Measurements from ENCODE around the gene ATP6V1B1.

ATP6V1B1 gene

GRCh38 chr2:70889716-70890037 lies 46.0 kb upstream of the ATP6V1B1 start:
- no peak for TF ChIP-seq CTCF (IDR thresholded peaks at IDR 0.05; ENCODE audit: insufficient read depth, low read depth, low read length, missing control alignments)
- no peak for DNase-seq (ENCODE audit: low read depth)
- H3K4me3 ChIP-seq (ENCODE audit: low read length) = no peak overlapping the region

- no peak for TF ChIP-seq CTCF (IDR thresholded peaks at IDR 0.05; ENCODE audit: insufficient read depth, low read depth, low read length, missing control alignments)
- DNase-seq (ENCODE audit: low read depth) = no peak
Measured at GRCh38 chr2:70890469-70891065, 45.1 kb upstream of the ATP6V1B1 start.

GRCh38 chr2:70891572-70892357 lies 43.9 kb upstream of the ATP6V1B1 start:
- no peak for TF ChIP-seq CTCF (IDR thresholded peaks at IDR 0.05; ENCODE audit: insufficient read depth, low read depth, low read length, missing control alignments)
- DNase-seq (ENCODE audit: low read depth) = no peak
- H3K4me3 ChIP-seq (ENCODE audit: low read length) = no peak overlapping the region

More at GRCh38 chr2:70890469-70891065, 45.1 kb upstream of the ATP6V1B1 start:
- no peak overlapping the region for H3K4me3 ChIP-seq (ENCODE audit: low read length)

- H3K4me3 ChIP-seq (ENCODE audit: low read length) = no peak overlapping the region
- no peak for TF ChIP-seq CTCF (IDR thresholded peaks at IDR 0.05; ENCODE audit: insufficient read depth, low read depth, low read length, missing control alignments)
- DNase-seq (ENCODE audit: low read depth) = no peak
Measured at GRCh38 chr2:70892750-70893149, 43.0 kb upstream of the ATP6V1B1 start.

GRCh38 chr2:70893186-70893585 lies 42.5 kb upstream of the ATP6V1B1 start:
- no peak overlapping the region for H3K4me3 ChIP-seq (ENCODE audit: low read length)
- no peak for TF ChIP-seq CTCF (IDR thresholded peaks at IDR 0.05; ENCODE audit: insufficient read depth, low read depth, low read length, missing control alignments)
- no peak for DNase-seq (ENCODE audit: low read depth)

- no peak overlapping the region for H3K4me3 ChIP-seq (ENCODE audit: low read length)
- TF ChIP-seq CTCF (IDR thresholded peaks at IDR 0.05; ENCODE audit: insufficient read depth, low read depth, low read length, missing control alignments) = no peak
- DNase-seq (ENCODE audit: low read depth) = no peak
Measured at GRCh38 chr2:70894765-70895164, 40.9 kb upstream of the ATP6V1B1 start.

GRCh38 chr2:70895249-70895648 lies 40.5 kb upstream of the ATP6V1B1 start:
- no peak overlapping the region for H3K4me3 ChIP-seq (ENCODE audit: low read length)
- no peak for TF ChIP-seq CTCF (IDR thresholded peaks at IDR 0.05; ENCODE audit: insufficient read depth, low read depth, low read length, missing control alignments)
- DNase-seq (ENCODE audit: low read depth) = no peak

All from epithelial cell of esophagus (primary cell).